Kidney (tissue), 14 donors: ENCODE results near the gene TSSC4. TPM values are rescaled to one million over a fixed set of nuclear protein-coding genes. Genes with fewer than 3 reads are reported as not detected.

Experiments
- DNase-seq, 5 donors: peaks; one replicate each; pipeline ENCODE4 v3.0.0-alpha.2; 2013 to 2020
- FAIRE-seq: peaks from 2 replicates; lab custom pipeline; 2012; peaks lifted over from hg19 to GRCh38; lab: Jason Lieb, UNC
- H3K27ac ChIP-seq, 2 donors: one replicate each; pipeline ENCODE4 v1.7.0; 2013; ENCODE audit warnings: low read depth in 2 of 2, low read length in 2 of 2, inconsistent platforms in 1 of 2
- H3K27me3 ChIP-seq: one replicate; pipeline ENCODE4 v1.7.1; 2013; ENCODE audit warnings: low read length, inconsistent platforms; ENCODE audit not compliant: control insufficient read depth, insufficient read depth
- H3K36me3 ChIP-seq, 3 donors: one replicate each; pipeline versions ENCODE4 v1.7.0 to v1.7.1; 2013; ENCODE audit warnings: low read length in 3 of 3, control low read depth in 1 of 3, inconsistent platforms in 1 of 3; ENCODE audit not compliant: insufficient read depth in 3 of 3, control insufficient read depth in 2 of 3
- H3K4me1 ChIP-seq, 3 donors: one replicate each; pipeline versions ENCODE4 v1.7.0 to v1.7.1; 2013; ENCODE audit warnings: low read length in 3 of 3, inconsistent platforms in 1 of 3, low read depth in 1 of 3; ENCODE audit not compliant: control insufficient read depth in 2 of 3, insufficient read depth in 2 of 3
- H3K4me3 ChIP-seq, 3 donors: one replicate each; pipeline versions ENCODE4 v1.7.0 to v1.8.1; 2013; ENCODE audit warnings: low read length in 3 of 3, control low read depth in 1 of 3, inconsistent platforms in 1 of 3
- H3K9ac ChIP-seq, 3 donors: one replicate each; pipeline versions ENCODE4 v1.7.0 to v1.7.1; 2013; ENCODE audit warnings: low read length in 3 of 3, control low read depth in 1 of 3, inconsistent platforms in 1 of 3
- H3K9me3 ChIP-seq, 3 donors: one replicate each; pipeline versions ENCODE4 v1.7.0 to v1.7.1; 2013; ENCODE audit warnings: low read length in 3 of 3, control low read depth in 1 of 3, inconsistent platforms in 1 of 3; ENCODE audit not compliant: control insufficient read depth in 2 of 3, insufficient read depth in 1 of 3
- CTCF ChIP-seq: IDR thresholded peaks from 3 replicates; pipeline ENCODE4 v1.5.1; 2012; ENCODE audit warnings: mild to moderate bottlenecking, moderate library complexity, borderline replicate concordance; ENCODE audit not compliant: insufficient read depth; ENCODE audit errors: extremely low read depth
- intact Hi-C: fragments of 100-400 bp; cut with DNase I; formaldehyde crosslinking; loops from one replicate; pipeline ENCODE4 v1.11.1; 2022
- polyA plus RNA-seq: library from polyadenylated mRNA; stranded (reverse); fragments of 350-450 nt; fragmentation: Illumina TruSeq; extraction: RNeasy Lipid Tissue Mini Kit (QIAGEN cat#74804); gene quantifications from one replicate; pipeline ENCODE4 v1.2.3, GENCODE V29; 2014; ENCODE audit warnings: low read depth, low replicate concordance; ENCODE audit not compliant: insufficient read depth
- total RNA-seq: library from RNA; stranded (reverse); fragmentation: NEBNext Ultra II Directional; extraction: Animal tissue kit (Norgen Biotek cat#: 25700); gene quantifications from one replicate; pipeline ENCODE4 v1.2.1, GENCODE V29; 2021
- donor health status: control.
- donor health status: control.
- donor health status: control.
- donor health status: control.
- donor health status: control.
- donor health status: DM: yes; HTN: yes; CAD: no.
- donor health status: Normal renal cell carcinoma (clear cell type).

TSSC4 gene
- total and polyA plus RNA-seq, 2 donors from 2014 or later = 42.3 to 51.4 TPM

- DNase-seq = peak in 1 of 5 donors; percentile 79
- Histone ChIP-seq H3K36me3 (peaks cover 0 to 11% (median 5%) of the 10 kb centered on the region in 3 donors), H3K27ac (no peak overlapping the region), H3K4me1 (peaks cover 0 to 34% (median 19%) of the 10 kb centered on the region in 3 donors), H3K9ac (no peak overlapping the region), H3K27me3 (no peaks in the 10 kb centered on the region), H3K4me3 (no peak overlapping the region), H3K9me3 (no peaks in the 10 kb centered on the region)
- no peak for FAIRE-seq
- TF ChIP-seq CTCF = no peak
- intact Hi-C loops = no loop called here
Observed at GRCh38 chr11:2392241-2392959, 8.2 kb upstream of the TSSC4 start.

- no peaks in the 10 kb centered on the region for H3K9me3 ChIP-seq
- no peak for TF ChIP-seq CTCF
- no peaks in the 10 kb centered on the region for H3K27me3 ChIP-seq
- FAIRE-seq = no peak
- no peak overlapping the region for H3K4me3 ChIP-seq
- H3K4me1 ChIP-seq = peaks cover 0 to 25% (median 13%) of the 10 kb centered on the region in 3 donors
- intact Hi-C loops = no loop called here
- H3K27ac ChIP-seq = no peak overlapping the region
- H3K36me3 ChIP-seq = peaks cover 2 to 11% (median 5%) of the 10 kb centered on the region in 3 donors
- H3K9ac ChIP-seq = no peak overlapping the region
- peak in 1 of 5 donors; percentile 73 for DNase-seq
Observed at GRCh38 chr11:2393111-2393868, 7.3 kb upstream of the TSSC4 start.

- H3K4me1 ChIP-seq = peaks cover 0 to 20% (median 4%) of the 10 kb centered on the region in 3 donors
- peak in 1 of 5 donors; percentile 74 for DNase-seq
- H3K27ac ChIP-seq = no peak overlapping the region
Observed at GRCh38 chr11:2393941-2394817, 6.4 kb upstream of the TSSC4 start.

More at GRCh38 chr11:2393941-2394817, 6.4 kb upstream of the TSSC4 start:
- peaks cover 2 to 11% (median 5%) of the 10 kb centered on the region in 3 donors for H3K36me3 ChIP-seq
- no peak overlapping the region for H3K9ac ChIP-seq
- no peaks in the 10 kb centered on the region for H3K27me3 ChIP-seq
- H3K4me3 ChIP-seq = no peak overlapping the region
- FAIRE-seq = no peak
- H3K9me3 ChIP-seq = no peaks in the 10 kb centered on the region
- TF ChIP-seq CTCF = no peak
- intact Hi-C loops = no loop called here
